Mesenchymal stem cell (in vitro differentiated cells and primary cell): ENCODE results near the gene ARHGAP4.

Experiments
- DNase-seq: peaks from one replicate; pipeline ENCODE4 v3.0.0-alpha.2; 2013
- H2AFZ ChIP-seq: one replicate; pipeline ENCODE4 v1.6.1; 2013; ENCODE audit warnings: low read depth, mild to moderate bottlenecking, control low read depth, inconsistent platforms, low read length, moderate library complexity
- H2AK5ac ChIP-seq: 2 replicates; pipeline ENCODE4 v1.6.1; 2013; ENCODE audit warnings: low read length, moderate library complexity, mild to moderate bottlenecking, inconsistent platforms; ENCODE audit not compliant: severe bottlenecking
- H2BK120ac ChIP-seq: one replicate; pipeline ENCODE4 v1.6.1; 2013; ENCODE audit warnings: low read depth, mild to moderate bottlenecking, inconsistent platforms, low read length, moderate library complexity
- H2BK12ac ChIP-seq, 2 experiments: one replicate each; pipeline ENCODE4 v1.6.1; 2013; ENCODE audit warnings: inconsistent platforms in 2 of 2, low read length in 2 of 2, mild to moderate bottlenecking in 2 of 2, moderate library complexity in 2 of 2, control low read depth in 1 of 2
- H2BK15ac ChIP-seq: one replicate; pipeline ENCODE4 v1.6.1; 2013; ENCODE audit warnings: mild to moderate bottlenecking, low read depth, inconsistent platforms; ENCODE audit not compliant: poor library complexity, severe bottlenecking
- H2BK5ac ChIP-seq: 2 replicates; pipeline ENCODE4 v1.6.1; 2013; ENCODE audit warnings: low read depth, mild to moderate bottlenecking, low read length, control low read depth, inconsistent platforms; ENCODE audit not compliant: poor library complexity, severe bottlenecking
- H3K14ac ChIP-seq, 2 experiments: one replicate each; pipeline ENCODE4 v1.6.1; 2013; ENCODE audit warnings: inconsistent platforms in 2 of 2, low read length in 2 of 2, control low read depth in 1 of 2, mild to moderate bottlenecking in 1 of 2, moderate library complexity in 1 of 2
- H3K18ac ChIP-seq, 2 experiments: one replicate each; pipeline ENCODE4 v1.6.1; 2013; ENCODE audit warnings: inconsistent platforms in 2 of 2, low read length in 2 of 2, control low read depth in 1 of 2, low read depth in 1 of 2, mild to moderate bottlenecking in 1 of 2
- H3K23ac ChIP-seq, 2 experiments: one replicate each; pipeline ENCODE4 v1.6.1; 2013; ENCODE audit warnings: inconsistent platforms in 2 of 2, low read length in 2 of 2, mild to moderate bottlenecking in 2 of 2, moderate library complexity in 2 of 2, control low read depth in 1 of 2
- H3K27ac ChIP-seq: 2 replicates; pipeline ENCODE4 v1.5.1; 2013; ENCODE audit warnings: mild to moderate bottlenecking, moderate library complexity, low read length, control low read depth, inconsistent platforms; ENCODE audit not compliant: poor library complexity, severe bottlenecking
- H3K27me3 ChIP-seq, 2 experiments: 2 replicates each; pipeline versions ENCODE4 v1.6.1 to v1.7.0; 2013; ENCODE audit warnings: low read length in 2 of 2, mild to moderate bottlenecking in 2 of 2, moderate library complexity in 2 of 2, control low read depth in 1 of 2, inconsistent platforms in 1 of 2; ENCODE audit not compliant: control insufficient read depth in 1 of 2, insufficient read depth in 1 of 2
- H3K36me3 ChIP-seq, 2 experiments: 2 replicates each; pipeline versions ENCODE4 v1.6.1 to v1.7.0; 2013; ENCODE audit warnings: low read length in 2 of 2, control low read depth in 1 of 2, inconsistent platforms in 1 of 2, low read depth in 1 of 2, mild to moderate bottlenecking in 1 of 2; ENCODE audit not compliant: insufficient read depth in 2 of 2, control insufficient read depth in 1 of 2
- H3K4ac ChIP-seq, 2 experiments: one replicate each; pipeline ENCODE4 v1.6.1; 2013; ENCODE audit warnings: inconsistent platforms in 2 of 2, low read length in 2 of 2, mild to moderate bottlenecking in 2 of 2, moderate library complexity in 2 of 2, control low read depth in 1 of 2, low read depth in 1 of 2
- H3K4me1 ChIP-seq: 2 replicates; pipeline ENCODE4 v1.6.1; 2013; ENCODE audit warnings: low read depth, low read length, control low read depth; ENCODE audit not compliant: control insufficient read depth, insufficient read depth
- H3K4me2 ChIP-seq: 2 replicates; pipeline ENCODE4 v1.6.1; 2013; ENCODE audit warnings: low read length, mild to moderate bottlenecking, inconsistent platforms; ENCODE audit not compliant: poor library complexity, severe bottlenecking
- H3K4me3 ChIP-seq, 2 experiments: 2 replicates each; pipeline versions ENCODE4 v1.5.1 to v1.7.0; 2013; ENCODE audit warnings: low read length in 2 of 2, mild to moderate bottlenecking in 2 of 2, control low read depth in 1 of 2, low read depth in 1 of 2; ENCODE audit not compliant: insufficient read depth in 1 of 2
- H3K79me1 ChIP-seq: replicated peaks from 2 replicates; pipeline ENCODE4 v1.6.1; 2013; ENCODE audit warnings: mild to moderate bottlenecking, control low read depth, low read length, inconsistent platforms; ENCODE audit not compliant: poor library complexity, severe bottlenecking
- H3K9ac ChIP-seq: 2 replicates; pipeline ENCODE4 v1.7.0; 2013; ENCODE audit warnings: mild to moderate bottlenecking, low read length, moderate library complexity
- H3K9me3 ChIP-seq: 2 replicates; pipeline ENCODE4 v1.7.0; 2013; ENCODE audit warnings: mild to moderate bottlenecking, low read length; ENCODE audit not compliant: control insufficient read depth
- H4K8ac ChIP-seq: one replicate; pipeline ENCODE4 v1.6.1; 2013; ENCODE audit warnings: inconsistent platforms, mild to moderate bottlenecking, low read length, moderate library complexity
- H4K91ac ChIP-seq: one replicate; pipeline ENCODE4 v1.6.1; 2013; ENCODE audit warnings: mild to moderate bottlenecking, low read length, inconsistent platforms
- WGBS: methylation state at CpG from one replicate; pipeline ENCODE4 v1.1.7; 2013; ENCODE audit warnings: mixed read lengths; 5-methylcytosine and 5-hydroxymethylcytosine counted together

Gene ARHGAP4

DNA sequence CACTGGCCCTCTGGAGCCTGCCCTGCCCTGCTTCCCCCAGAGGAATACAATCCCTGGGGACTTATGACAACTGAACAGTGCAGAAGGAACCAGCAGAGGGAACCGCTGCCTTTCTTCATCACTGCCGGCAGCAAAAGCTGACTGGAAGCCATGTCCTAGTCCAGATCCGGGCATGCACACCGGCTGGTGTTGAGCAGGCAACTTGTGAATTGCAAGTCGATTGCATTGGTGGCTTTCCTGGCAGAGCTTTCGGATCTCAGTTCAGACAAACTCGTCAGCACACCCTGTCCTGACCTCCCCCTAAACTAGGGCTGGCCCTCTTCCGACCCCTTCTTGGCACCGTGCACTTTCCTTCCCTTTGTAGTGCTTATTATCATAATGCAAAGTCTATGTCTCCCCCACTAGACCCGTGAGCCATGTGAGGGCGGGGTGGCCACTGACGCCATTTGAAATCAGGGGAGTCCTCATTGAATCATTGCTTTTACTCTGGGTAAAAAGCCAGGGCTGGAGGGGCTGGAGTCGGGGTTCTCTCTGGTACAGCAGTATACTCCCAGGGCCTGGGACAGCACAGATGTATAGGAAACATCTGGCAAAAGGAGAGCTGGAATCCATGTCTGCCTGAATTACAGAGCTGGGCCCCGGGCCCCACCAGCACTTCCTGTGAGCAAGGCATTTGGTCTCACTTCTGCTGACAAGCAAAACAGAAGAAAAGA is 1.8 kb downstream of the ARHGAP4 start:
- Histone ChIP-seq H3K9me3 (no peaks in the 10 kb centered on the region), H3K4ac (no peak overlapping the region), H3K23ac (no peak overlapping the region), H2BK12ac (no peak overlapping the region), H3K36me3 (peaks cover 1 to 3% of the 10 kb centered on the region in 2 experiments), H3K79me1 (no peaks in the 10 kb centered on the region), H3K4me3 (no peak overlapping the region), H3K4me2 (no peak overlapping the region), H3K14ac (no peak overlapping the region), H3K4me1 (peaks cover 21% of the 10 kb centered on the region), H2AK5ac (no peak overlapping the region), H4K8ac (peak overlapping the region; percentile 60), H4K91ac (no peak overlapping the region), H2BK5ac (no peak overlapping the region), H3K9ac (no peak overlapping the region), H3K27ac (no peak overlapping the region), H2BK15ac (no peak overlapping the region), H3K18ac (no peak overlapping the region), H2BK120ac (no peak overlapping the region), H2AFZ (no peak overlapping the region), H3K27me3 (peaks cover 0 to 56% of the 10 kb centered on the region in 2 experiments)
- DNase-seq, result peak; percentile 61
- WGBS, result 69% methylated on average over 11 of the region's 14 CpGs

DNA sequence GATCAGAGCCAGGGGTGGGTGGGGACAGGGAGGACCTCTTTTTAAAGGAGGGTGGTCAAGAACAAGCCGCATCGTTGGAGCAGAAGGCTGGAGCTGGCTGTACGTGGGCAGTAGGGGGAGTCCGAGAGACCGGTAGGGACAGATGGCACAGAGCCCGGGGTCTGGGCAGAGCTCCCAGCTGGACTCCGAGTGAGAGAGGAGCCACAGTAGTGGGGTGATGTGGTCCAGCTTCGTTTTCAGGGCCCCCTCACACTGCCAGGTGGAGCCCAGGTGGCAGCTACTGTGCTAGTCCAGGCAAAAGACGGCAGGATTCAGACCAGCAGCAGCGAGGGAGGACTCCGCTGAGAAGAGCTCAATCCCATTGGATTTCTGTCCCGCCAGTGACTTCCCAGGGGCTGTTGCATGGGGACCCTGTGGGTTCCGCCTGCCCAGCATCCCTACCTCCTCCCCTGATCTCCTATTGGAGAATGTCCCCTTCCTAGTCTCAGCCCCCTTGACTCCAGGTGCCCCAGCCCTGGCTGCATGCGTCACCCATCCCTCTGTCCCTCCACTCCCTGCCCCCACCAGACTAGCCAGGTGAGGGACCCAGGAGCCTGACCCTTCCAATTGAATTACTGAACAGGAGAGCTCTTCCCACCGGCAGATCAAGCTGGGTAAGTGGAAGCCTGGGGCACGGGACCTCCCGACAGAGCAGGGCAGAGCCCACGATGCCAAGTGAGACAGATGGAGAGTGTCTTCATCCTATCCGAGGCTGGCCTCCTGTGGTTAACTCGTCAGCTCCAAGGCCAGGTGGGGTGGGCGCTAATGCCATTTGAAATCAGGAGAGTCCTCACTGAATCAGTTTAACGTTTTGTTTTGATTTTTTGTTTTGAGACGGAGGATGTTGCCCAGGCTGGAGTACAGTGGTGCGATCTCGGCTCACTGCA is 2.9 kb downstream of the ARHGAP4 start:
- Histone ChIP-seq H3K4me1 (peaks cover 19% of the 10 kb centered on the region), H2AFZ (no peak overlapping the region), H4K91ac (no peak overlapping the region), H3K18ac (no peak overlapping the region), H2BK5ac (no peak overlapping the region), H2BK12ac (no peak overlapping the region), H3K14ac (no peak overlapping the region), H3K4me2 (no peak overlapping the region), H3K4ac (no peak overlapping the region), H3K79me1 (no peaks in the 10 kb centered on the region), H3K9ac (no peak overlapping the region), H2BK15ac (no peak overlapping the region), H2BK120ac (no peak overlapping the region), H3K9me3 (no peaks in the 10 kb centered on the region), H3K27me3 (peaks cover 0 to 67% of the 10 kb centered on the region in 2 experiments), H2AK5ac (no peak overlapping the region), H3K27ac (no peak overlapping the region), H4K8ac (no peak overlapping the region), H3K36me3 (no peaks in the 10 kb centered on the region), H3K4me3 (no peak overlapping the region), H3K23ac (no peak overlapping the region)
- WGBS, result 94% methylated on average over 21 of the region's 25 CpGs
- DNase-seq, result no peak

DNA sequence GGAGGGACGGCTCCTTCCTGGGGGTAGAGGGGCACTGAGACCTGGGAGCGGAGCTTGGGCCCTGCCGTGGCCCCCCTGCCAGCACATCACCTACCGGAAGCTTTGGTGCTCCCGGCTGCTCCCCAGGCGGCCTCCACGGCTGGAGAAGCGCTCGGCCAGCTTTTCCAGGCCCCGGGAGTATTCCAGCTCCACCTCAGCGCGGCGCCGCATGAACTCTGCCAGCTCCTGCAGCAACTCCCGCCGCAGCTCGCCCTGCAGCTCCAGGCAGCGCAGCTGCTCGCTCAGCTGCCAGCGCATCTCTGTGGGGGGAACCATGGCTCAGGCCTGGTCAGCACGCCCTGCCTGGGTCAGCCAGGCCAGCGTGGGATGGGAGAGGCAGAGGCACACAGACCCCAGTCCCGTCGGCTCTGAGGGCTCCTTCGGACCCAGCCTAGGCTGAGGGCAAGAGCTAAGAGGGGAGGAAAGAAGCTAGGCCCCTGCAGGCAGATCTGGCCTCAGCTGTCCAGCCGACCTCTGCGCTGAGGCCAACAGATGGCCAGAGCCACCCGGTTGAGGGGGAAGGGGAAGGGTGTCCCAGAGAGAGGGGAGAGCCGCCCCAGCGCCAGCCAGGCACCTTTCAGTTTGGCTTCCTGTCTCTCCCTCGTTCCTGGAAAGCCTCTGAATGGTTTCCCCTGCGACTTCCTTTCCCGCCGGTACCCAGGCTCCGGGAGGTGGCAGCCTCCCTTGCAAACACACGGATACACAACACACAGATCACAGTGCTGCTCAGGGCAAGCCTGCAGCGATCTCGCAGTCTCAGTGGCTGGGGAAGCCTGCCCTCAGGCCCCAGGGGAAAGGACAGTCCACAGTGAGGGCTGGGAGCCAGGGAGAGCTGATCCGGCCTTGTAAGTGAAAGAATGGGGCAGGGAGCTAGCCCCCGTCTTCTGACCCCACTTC is 4.3 kb downstream of the ARHGAP4 start:
- Histone ChIP-seq H3K23ac (no peak overlapping the region), H2BK120ac (no peak overlapping the region), H3K4me2 (no peak overlapping the region), H3K14ac (peak overlapping the region in 1 of 2 experiments; percentile 2), H3K4me1 (peaks cover 15% of the 10 kb centered on the region), H3K36me3 (no peaks in the 10 kb centered on the region), H4K8ac (no peak overlapping the region), H3K4me3 (no peak overlapping the region), H3K4ac (no peak overlapping the region), H2AFZ (peak overlapping the region; percentile 39), H3K18ac (peak overlapping the region in 1 of 2 experiments; percentile 11), H3K27ac (no peak overlapping the region), H3K27me3 (peaks cover 0 to 75% of the 10 kb centered on the region in 2 experiments), H2BK15ac (no peak overlapping the region), H2BK5ac (no peak overlapping the region), H4K91ac (no peak overlapping the region), H2BK12ac (no peak overlapping the region), H3K79me1 (no peaks in the 10 kb centered on the region), H3K9ac (no peak overlapping the region), H2AK5ac (no peak overlapping the region), H3K9me3 (no peaks in the 10 kb centered on the region)
- DNase-seq, result no peak
- 78% methylated on average over 25 of the region's 40 CpGs for WGBS
